ENCODE results near the gene OR52K1. TPM values are rescaled to one million over a fixed set of nuclear protein-coding genes. Genes with fewer than 3 reads are reported as not detected.
A peak's percentile ranks its signal among the peaks of the same experiment; 100 is the strongest.

OR52K1 gene
- not detected for total RNA-seq

DNA sequence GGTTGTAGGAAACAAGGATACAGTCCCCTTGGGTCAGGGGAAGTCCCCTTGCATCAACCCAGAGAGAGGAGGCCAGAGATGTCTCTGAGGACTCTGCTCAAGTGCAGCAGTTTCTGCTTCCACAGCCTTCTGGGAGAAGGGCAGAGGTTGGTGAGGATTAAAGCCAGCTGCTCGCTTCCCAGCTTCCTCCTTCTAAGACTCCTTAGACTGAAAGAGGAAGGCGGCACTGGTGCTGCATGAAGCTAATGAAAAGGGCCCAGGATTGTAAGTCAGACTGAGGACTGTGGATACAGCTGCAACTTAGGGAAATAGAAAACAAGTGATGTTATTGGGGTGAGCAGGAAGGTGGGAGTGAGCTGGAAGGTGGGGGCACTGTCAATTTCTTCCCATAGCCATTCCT is at the start of gene OR52K1:
Gene OR52K1, plus strand, starts transcription at position 202 of the 400 bp plus-strand sequence. CDS start 6,255 bp downstream, outside the sequence.
- H3K9me3 Mint-ChIP-seq: no peaks in the 10 kb centered on the region
- no peak within 1 kb of the TSS for H3K4me3 Mint-ChIP-seq
- DNase-seq: no peak
- intact Hi-C loops (cut with micrococcal nuclease): no loop called here
- H3K27ac Mint-ChIP-seq: no peak within 1 kb of the TSS
- peaks cover 15% of the 10 kb centered on the region for H3K4me1 Mint-ChIP-seq (ENCODE audit: low read depth)
- CTCF ChIA-PET: no interaction called here
- no peaks in the 10 kb centered on the region for H3K36me3 Mint-ChIP-seq (ENCODE audit: low read depth)
- H3K27me3 Mint-ChIP-seq (ENCODE audit: low read depth): peaks cover 4% of the 10 kb centered on the region

GRCh38 chr11:4433856-4434255 is 48.6 kb upstream of the OR52K1 start:
- no peaks in the 10 kb centered on the region for H3K9me3 Mint-ChIP-seq
- intact Hi-C loops (cut with micrococcal nuclease): no loop called here
- no peak overlapping the region for H3K27ac Mint-ChIP-seq
- no peak for DNase-seq
- H3K27me3 Mint-ChIP-seq (ENCODE audit: low read depth): peaks cover 5% of the 10 kb centered on the region
- no peaks in the 10 kb centered on the region for H3K4me1 Mint-ChIP-seq (ENCODE audit: low read depth)
- no peaks in the 10 kb centered on the region for H3K36me3 Mint-ChIP-seq (ENCODE audit: low read depth)
- H3K4me3 Mint-ChIP-seq: no peak overlapping the region
- CTCF ChIA-PET: no interaction called here

GRCh38 chr11:4436411-4436810 is 46.0 kb upstream of the OR52K1 start:
- no peaks in the 10 kb centered on the region for H3K4me1 Mint-ChIP-seq (ENCODE audit: low read depth)
- intact Hi-C loops (cut with micrococcal nuclease): no loop called here
- H3K4me3 Mint-ChIP-seq: no peak overlapping the region
- CTCF ChIA-PET: no interaction called here
- no peak overlapping the region for H3K27ac Mint-ChIP-seq
- peaks cover 8% of the 10 kb centered on the region for H3K27me3 Mint-ChIP-seq (ENCODE audit: low read depth)
- no peak for DNase-seq
- H3K36me3 Mint-ChIP-seq (ENCODE audit: low read depth): no peaks in the 10 kb centered on the region
- no peaks in the 10 kb centered on the region for H3K9me3 Mint-ChIP-seq

DNA sequence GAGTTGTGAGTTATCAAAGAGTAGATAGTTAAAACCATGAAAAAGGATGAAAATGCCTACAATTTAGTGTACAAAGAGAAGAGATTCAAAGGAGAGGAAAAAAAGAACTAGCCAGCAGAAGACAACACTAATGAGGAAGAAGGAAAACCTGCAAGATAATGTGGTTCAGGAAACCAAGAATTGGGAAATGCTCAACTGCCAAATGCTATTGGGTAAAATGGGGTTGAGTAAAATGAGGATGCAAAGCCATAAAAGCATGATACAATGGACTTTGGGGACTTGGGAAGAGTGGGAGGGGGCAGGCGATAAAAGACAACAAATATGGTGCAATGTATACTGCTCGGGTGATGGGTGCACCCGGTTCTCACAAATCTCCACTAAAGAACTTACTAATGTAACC is 40.9 kb upstream of the OR52K1 start:
- Mint-ChIP-seq H3K36me3 (ENCODE audit: low read depth) (no peaks in the 10 kb centered on the region), H3K9me3 (no peaks in the 10 kb centered on the region), H3K27ac (no peak overlapping the region), H3K27me3 (ENCODE audit: low read depth) (peaks cover 7% of the 10 kb centered on the region), H3K4me3 (no peak overlapping the region), H3K4me1 (ENCODE audit: low read depth) (no peaks in the 10 kb centered on the region)
- intact Hi-C loops (cut with micrococcal nuclease): no loop called here
- CTCF ChIA-PET: no interaction called here
- no peak for DNase-seq

GRCh38 chr11:4443232-4443891 is 39.1 kb upstream of the OR52K1 start:
- Mint-ChIP-seq H3K4me3 (no peak overlapping the region), H3K27ac (no peak overlapping the region), H3K36me3 (ENCODE audit: low read depth) (no peaks in the 10 kb centered on the region), H3K4me1 (ENCODE audit: low read depth) (no peaks in the 10 kb centered on the region), H3K9me3 (no peaks in the 10 kb centered on the region), H3K27me3 (ENCODE audit: low read depth) (peaks cover 7% of the 10 kb centered on the region)
- intact Hi-C loops (cut with micrococcal nuclease): no loop called here
- DNase-seq: no peak
- CTCF ChIA-PET: interaction anchor here (0.7 to 1.7 kb wide), 2 partner anchors 194 to 256 kb away, joined by 3 to 7 read pairs; partner anchors contain the start of gene OR51D1

DNA sequence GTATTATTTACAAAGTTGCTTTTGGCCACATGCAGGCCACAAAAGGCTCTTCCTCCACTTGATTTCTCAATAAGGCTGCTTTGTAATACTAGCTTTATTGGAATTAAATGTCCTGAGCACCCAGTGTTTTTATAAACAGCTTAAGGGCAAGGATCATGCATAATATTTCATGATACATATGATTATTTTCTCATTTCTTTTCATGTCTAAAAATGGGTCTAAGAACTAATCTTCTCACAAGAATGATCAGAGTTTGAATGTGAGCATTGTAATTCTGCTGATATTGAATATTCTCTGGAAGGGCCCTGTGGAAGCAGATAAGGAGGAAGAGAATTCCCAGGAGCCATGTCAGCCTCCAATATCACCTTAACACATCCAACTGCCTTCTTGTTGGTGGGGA is 33.5 kb upstream of the OR52K1 start, which contains the start of gene OR52K2:
Gene OR52K2, plus strand, starts transcription at position 301 of the 400 bp plus-strand sequence. Its CDS starts 45 bp downstream, at position 346.
- no peaks in the 10 kb centered on the region for H3K4me1 Mint-ChIP-seq (ENCODE audit: low read depth)
- intact Hi-C loops (cut with micrococcal nuclease): no loop called here
- H3K27ac Mint-ChIP-seq: no peak within 1 kb of the TSS
- no peak for DNase-seq
- no peaks in the 10 kb centered on the region for H3K27me3 Mint-ChIP-seq (ENCODE audit: low read depth)
- peaks cover under 1% of the 10 kb centered on the region for H3K9me3 Mint-ChIP-seq
- no peaks in the 10 kb centered on the region for H3K36me3 Mint-ChIP-seq (ENCODE audit: low read depth)
- CTCF ChIA-PET: no interaction called here
- H3K4me3 Mint-ChIP-seq: no peak within 1 kb of the TSS

DNA sequence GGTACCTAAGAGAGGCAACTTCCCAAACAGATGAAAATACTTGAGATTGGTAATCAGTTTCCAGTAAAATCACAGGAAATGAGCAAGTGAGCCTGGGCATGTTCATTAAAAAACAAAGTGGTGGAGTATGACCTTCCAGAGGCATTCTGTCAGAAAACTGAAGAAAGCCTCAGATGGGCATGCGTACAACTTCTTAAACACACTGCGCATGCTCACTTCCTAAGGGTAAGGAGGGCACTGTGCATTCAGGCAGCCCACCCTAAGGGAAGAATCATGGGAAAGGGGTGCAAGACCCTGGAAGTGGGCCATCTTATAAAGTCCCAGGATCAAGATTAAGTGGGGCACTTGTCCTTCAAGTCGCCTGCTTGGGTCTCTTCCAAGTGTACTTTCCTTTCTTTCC is 29.3 kb upstream of the OR52K1 start:
- H3K4me3 Mint-ChIP-seq: no peak overlapping the region
- H3K27ac Mint-ChIP-seq: no peak overlapping the region
- no peaks in the 10 kb centered on the region for H3K36me3 Mint-ChIP-seq (ENCODE audit: low read depth)
- H3K9me3 Mint-ChIP-seq: peaks cover 2% of the 10 kb centered on the region
- H3K4me1 Mint-ChIP-seq (ENCODE audit: low read depth): no peaks in the 10 kb centered on the region
- H3K27me3 Mint-ChIP-seq (ENCODE audit: low read depth): peaks cover 4% of the 10 kb centered on the region
- no peak for DNase-seq
- CTCF ChIA-PET: no interaction called here
- intact Hi-C loops (cut with micrococcal nuclease): no loop called here

GRCh38 chr11:4454021-4454420 is 28.4 kb upstream of the OR52K1 start:
- no peak overlapping the region for H3K4me3 Mint-ChIP-seq

DNA sequence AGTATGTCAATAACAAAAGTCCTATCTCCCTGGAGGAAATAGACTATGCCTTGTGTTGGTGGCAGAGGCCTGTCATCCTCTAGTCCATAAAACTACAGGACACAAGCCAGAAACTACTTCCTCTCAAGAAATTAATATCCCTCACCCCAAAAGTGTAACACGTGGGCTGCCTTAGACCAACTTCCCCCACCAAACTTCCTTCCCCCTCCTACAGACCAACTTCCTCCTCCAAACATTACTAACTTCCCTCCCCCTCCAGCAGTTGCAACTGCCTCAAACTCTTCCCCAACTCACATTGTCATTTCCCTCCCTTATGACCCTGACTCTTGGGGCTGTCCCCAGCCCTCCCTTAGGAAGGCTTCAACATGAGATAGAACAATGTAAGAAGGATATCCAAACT is 27.0 kb upstream of the OR52K1 start:
- no peak for DNase-seq
- H3K27me3 Mint-ChIP-seq (ENCODE audit: low read depth): peaks cover 7% of the 10 kb centered on the region

More at GRCh38 chr11:4454021-4454420, 28.4 kb upstream of the OR52K1 start:
- Mint-ChIP-seq H3K36me3 (ENCODE audit: low read depth) (no peaks in the 10 kb centered on the region), H3K4me1 (ENCODE audit: low read depth) (no peaks in the 10 kb centered on the region), H3K27me3 (ENCODE audit: low read depth) (peaks cover 5% of the 10 kb centered on the region), H3K27ac (no peak overlapping the region), H3K9me3 (peaks cover 2% of the 10 kb centered on the region)
- no peak for DNase-seq
- intact Hi-C loops (cut with micrococcal nuclease): no loop called here
- CTCF ChIA-PET: no interaction called here

DNA sequence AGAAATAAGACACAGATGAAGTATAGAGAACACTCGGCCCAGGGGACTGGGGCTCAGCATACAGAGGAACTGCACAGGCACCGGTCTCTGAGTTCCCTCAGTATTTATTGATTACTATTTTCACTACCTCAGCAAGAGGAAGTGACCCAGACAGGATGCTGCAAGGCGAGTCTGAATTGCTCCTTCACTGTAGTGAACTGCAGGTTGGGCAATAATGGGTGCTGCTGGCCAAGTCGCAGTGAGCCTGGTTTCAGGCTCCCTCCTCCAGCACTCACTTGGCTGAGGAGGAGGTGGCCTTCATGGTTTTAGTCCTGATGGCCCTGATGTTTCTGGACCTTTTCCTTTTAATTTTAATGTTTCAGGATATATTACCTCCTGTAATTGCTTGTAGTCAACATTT is 22.9 kb upstream of the OR52K1 start:
- Mint-ChIP-seq H3K9me3 (peaks cover 6% of the 10 kb centered on the region), H3K4me3 (no peak overlapping the region), H3K27me3 (ENCODE audit: low read depth) (peaks cover 13% of the 10 kb centered on the region), H3K4me1 (ENCODE audit: low read depth) (peaks cover 2% of the 10 kb centered on the region), H3K27ac (no peak overlapping the region), H3K36me3 (ENCODE audit: low read depth) (no peaks in the 10 kb centered on the region)
- no peak for DNase-seq
- CTCF ChIA-PET: no interaction called here
- intact Hi-C loops (cut with micrococcal nuclease): no loop called here

More for the DNA sequence above, 27.0 kb upstream of the OR52K1 start:
- Mint-ChIP-seq H3K27ac (no peak overlapping the region), H3K36me3 (ENCODE audit: low read depth) (no peaks in the 10 kb centered on the region), H3K9me3 (peaks cover 2% of the 10 kb centered on the region), H3K4me1 (ENCODE audit: low read depth) (peaks cover 2% of the 10 kb centered on the region), H3K4me3 (no peak overlapping the region)
- CTCF ChIA-PET: no interaction called here
- intact Hi-C loops (cut with micrococcal nuclease): no loop called here

DNA sequence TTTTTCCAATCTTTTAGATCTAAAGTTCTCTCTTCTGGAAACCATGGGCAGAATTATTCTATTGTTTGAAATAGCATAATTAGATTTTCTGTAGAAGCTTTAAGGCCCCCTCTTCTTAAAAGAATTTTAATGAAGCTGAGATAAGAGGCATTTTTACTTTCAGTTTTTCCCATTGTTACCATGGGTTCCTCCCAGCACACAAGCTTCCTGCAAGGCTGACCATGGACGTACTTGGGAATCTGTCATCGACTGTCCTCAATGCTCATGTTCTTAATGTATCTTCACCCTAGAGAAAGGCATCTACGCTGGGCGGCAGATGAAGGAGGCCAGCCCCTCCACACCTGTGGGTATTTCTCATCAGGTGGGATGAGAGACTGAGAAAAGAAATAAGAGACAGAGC is 22.3 kb upstream of the OR52K1 start:
- Mint-ChIP-seq H3K4me3 (no peak overlapping the region), H3K27ac (no peak overlapping the region), H3K36me3 (ENCODE audit: low read depth) (no peaks in the 10 kb centered on the region), H3K4me1 (ENCODE audit: low read depth) (peaks cover 2% of the 10 kb centered on the region), H3K9me3 (peaks cover 12% of the 10 kb centered on the region), H3K27me3 (ENCODE audit: low read depth) (peaks cover 13% of the 10 kb centered on the region)
- DNase-seq: no peak
- intact Hi-C loops (cut with micrococcal nuclease): no loop called here
- CTCF ChIA-PET: no interaction called here

- DNase-seq: no peak
- Mint-ChIP-seq H3K9me3 (peaks cover 13% of the 10 kb centered on the region), H3K36me3 (ENCODE audit: low read depth) (no peaks in the 10 kb centered on the region), H3K4me1 (ENCODE audit: low read depth) (peaks cover 2% of the 10 kb centered on the region), H3K4me3 (no peak overlapping the region), H3K27me3 (ENCODE audit: low read depth) (peaks cover 7% of the 10 kb centered on the region), H3K27ac (peak overlapping the region; percentile 22)
- intact Hi-C loops (cut with micrococcal nuclease): no loop called here
- CTCF ChIA-PET: no interaction called here
These were observed 18.0 kb upstream of the OR52K1 start for GRCh38 chr11:4464216-4465159.

GRCh38 chr11:4465407-4465806 is 17.0 kb upstream of the OR52K1 start:
- Mint-ChIP-seq H3K27ac (no peak overlapping the region), H3K4me3 (no peak overlapping the region), H3K4me1 (ENCODE audit: low read depth) (no peaks in the 10 kb centered on the region), H3K9me3 (peaks cover 13% of the 10 kb centered on the region), H3K27me3 (ENCODE audit: low read depth) (peaks cover 12% of the 10 kb centered on the region), H3K36me3 (ENCODE audit: low read depth) (no peaks in the 10 kb centered on the region)
- CTCF ChIA-PET: no interaction called here
- intact Hi-C loops (cut with micrococcal nuclease): no loop called here
- DNase-seq: no peak

Data from activated naive CD4-positive, alpha-beta T cell treated with anti-CD3 and anti-CD28 coated beads for 36 hours (primary cell).